Measurements from ENCODE around the gene PDE4D.

The PDE4D gene

GRCh38 chr5:59254055-59254687 is 639.4 kb downstream of the PDE4D start:
- Mint-ChIP-seq H3K9me3 (no peaks in the 10 kb centered on the region), H3K36me3 (no peaks in the 10 kb centered on the region), H3K4me3 (no peak overlapping the region), H3K27me3 (peaks cover 4% of the 10 kb centered on the region), H3K4me1 (no peaks in the 10 kb centered on the region), H3K27ac (no peak overlapping the region)
- DNase-seq, result no peak
- CTCF ChIA-PET, result no interaction called here

- Mint-ChIP-seq H3K27me3 (peaks cover 4% of the 10 kb centered on the region), H3K4me3 (no peak overlapping the region), H3K9me3 (no peaks in the 10 kb centered on the region), H3K36me3 (no peaks in the 10 kb centered on the region), H3K27ac (no peak overlapping the region), H3K4me1 (no peaks in the 10 kb centered on the region)
- DNase-seq, result no peak
- CTCF ChIA-PET, result no interaction called here
These were observed 639.9 kb downstream of the PDE4D start for GRCh38 chr5:59253625-59254024.

- no peaks in the 10 kb centered on the region for H3K36me3 Mint-ChIP-seq
- H3K9me3 Mint-ChIP-seq, result no peaks in the 10 kb centered on the region
- no peak for DNase-seq
- no peak overlapping the region for H3K27ac Mint-ChIP-seq
- peaks cover 4% of the 10 kb centered on the region for H3K27me3 Mint-ChIP-seq
- no peak overlapping the region for H3K4me3 Mint-ChIP-seq
- no peaks in the 10 kb centered on the region for H3K4me1 Mint-ChIP-seq
- CTCF ChIA-PET, result no interaction called here
These were observed 641.9 kb downstream of the PDE4D start for GRCh38 chr5:59251627-59252026.

- no peak for DNase-seq
- no peaks in the 10 kb centered on the region for H3K4me1 Mint-ChIP-seq
- peaks cover 4% of the 10 kb centered on the region for H3K27me3 Mint-ChIP-seq
- CTCF ChIA-PET, result no interaction called here
- no peaks in the 10 kb centered on the region for H3K36me3 Mint-ChIP-seq
- no peak overlapping the region for H3K27ac Mint-ChIP-seq
- H3K9me3 Mint-ChIP-seq, result no peaks in the 10 kb centered on the region
- no peak overlapping the region for H3K4me3 Mint-ChIP-seq
These were observed 643.8 kb downstream of the PDE4D start for GRCh38 chr5:59249726-59250125.

GRCh38 chr5:59249160-59249559 is 644.4 kb downstream of the PDE4D start:
- Mint-ChIP-seq H3K4me1 (no peaks in the 10 kb centered on the region), H3K4me3 (no peak overlapping the region), H3K27ac (no peak overlapping the region), H3K9me3 (no peaks in the 10 kb centered on the region), H3K27me3 (peaks cover 4% of the 10 kb centered on the region), H3K36me3 (no peaks in the 10 kb centered on the region)
- CTCF ChIA-PET, result no interaction called here
- DNase-seq, result no peak

- no peak for DNase-seq
- peaks cover 4% of the 10 kb centered on the region for H3K27me3 Mint-ChIP-seq
- CTCF ChIA-PET, result no interaction called here
- no peak overlapping the region for H3K4me3 Mint-ChIP-seq
- H3K27ac Mint-ChIP-seq, result no peak overlapping the region
- H3K9me3 Mint-ChIP-seq, result no peaks in the 10 kb centered on the region
- H3K4me1 Mint-ChIP-seq, result no peaks in the 10 kb centered on the region
- no peaks in the 10 kb centered on the region for H3K36me3 Mint-ChIP-seq
These were observed 646.6 kb downstream of the PDE4D start for GRCh38 chr5:59246882-59247281.

DNA sequence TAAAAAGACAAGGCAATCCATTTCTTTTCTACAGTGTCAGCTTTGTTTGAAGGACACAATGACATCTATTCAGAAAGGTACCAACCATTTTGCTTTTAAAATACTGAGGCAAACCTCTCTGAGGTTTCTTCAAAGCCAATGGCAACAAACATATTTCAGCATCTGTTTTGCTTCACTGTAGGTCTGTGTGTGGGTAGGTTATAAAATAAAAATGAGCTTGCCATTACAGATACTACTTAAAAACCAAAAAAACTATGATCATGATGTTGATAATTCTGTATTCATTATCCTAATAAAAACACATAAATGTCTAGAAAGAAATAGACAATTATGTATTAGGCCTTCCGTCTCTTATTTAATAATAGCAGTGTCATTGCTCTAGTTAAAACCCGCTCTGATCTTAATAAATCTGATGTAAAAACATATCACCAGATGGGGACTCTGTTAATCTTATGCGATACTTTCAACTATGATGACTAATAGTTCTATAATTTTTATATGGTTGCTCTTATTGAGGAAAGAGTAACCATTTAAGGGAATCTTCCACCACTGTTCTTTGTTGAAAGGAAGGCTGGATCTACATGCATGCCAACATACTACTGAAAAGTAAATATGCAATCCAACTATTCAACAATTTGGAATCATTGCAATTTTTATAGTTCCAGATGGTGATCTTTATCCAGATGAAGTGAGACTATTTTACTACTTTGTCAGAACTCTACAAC is 647.2 kb downstream of the PDE4D start:
- Mint-ChIP-seq H3K9me3 (no peaks in the 10 kb centered on the region), H3K27ac (no peak overlapping the region), H3K27me3 (peaks cover 4% of the 10 kb centered on the region), H3K4me1 (no peaks in the 10 kb centered on the region), H3K4me3 (no peak overlapping the region), H3K36me3 (no peaks in the 10 kb centered on the region)
- CTCF ChIA-PET, result interaction anchor here (0.6 kb wide), 1 partner anchor 360 kb away, joined by 3 read pairs; no protein-coding TSS in a partner anchor
- DNase-seq, result no peak

GRCh38 chr5:59245198-59245597 is 648.3 kb downstream of the PDE4D start:
- CTCF ChIA-PET, result no interaction called here
- Mint-ChIP-seq H3K4me3 (no peak overlapping the region), H3K27me3 (peaks cover 6% of the 10 kb centered on the region), H3K9me3 (no peaks in the 10 kb centered on the region), H3K4me1 (no peaks in the 10 kb centered on the region), H3K27ac (no peak overlapping the region), H3K36me3 (no peaks in the 10 kb centered on the region)
- no peak for DNase-seq

- Mint-ChIP-seq H3K27me3 (peaks cover 13% of the 10 kb centered on the region), H3K4me1 (peaks cover 18% of the 10 kb centered on the region), H3K27ac (no peak overlapping the region), H3K36me3 (no peaks in the 10 kb centered on the region), H3K4me3 (no peak overlapping the region), H3K9me3 (no peaks in the 10 kb centered on the region)
- DNase-seq, result no peak
- CTCF ChIA-PET, result interaction anchor here (1.1 kb wide), 1 partner anchor 18 kb away, joined by 3 read pairs; no protein-coding TSS in a partner anchor
These were observed 652.0 kb downstream of the PDE4D start for GRCh38 chr5:59241552-59241951.

DNA sequence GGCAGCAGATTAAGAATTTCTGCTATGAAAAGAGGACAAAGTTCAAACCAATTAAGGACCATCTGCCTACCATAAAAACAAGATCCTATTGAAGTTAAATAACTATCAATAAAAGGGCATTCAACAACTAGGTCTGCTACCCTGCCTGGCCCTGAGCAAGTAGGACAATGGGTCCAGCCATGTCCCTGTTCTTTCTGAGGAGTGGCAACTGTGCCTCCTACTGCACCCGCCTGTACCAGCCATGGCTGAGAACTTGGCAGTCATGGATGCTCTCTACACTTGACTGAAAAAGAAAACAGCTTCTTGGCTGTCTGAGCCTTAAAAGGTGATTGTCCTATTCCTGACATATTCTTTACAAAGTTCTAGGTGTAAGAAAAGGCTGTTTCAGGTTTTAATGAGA is 652.4 kb downstream of the PDE4D start:
- H3K9me3 Mint-ChIP-seq, result no peaks in the 10 kb centered on the region
- H3K4me3 Mint-ChIP-seq, result no peak overlapping the region
- peaks cover 18% of the 10 kb centered on the region for H3K4me1 Mint-ChIP-seq
- DNase-seq, result no peak
- peaks cover 18% of the 10 kb centered on the region for H3K27me3 Mint-ChIP-seq
- CTCF ChIA-PET, result interaction anchor here (1.1 kb wide), 1 partner anchor 18 kb away, joined by 3 read pairs; no protein-coding TSS in a partner anchor
- H3K36me3 Mint-ChIP-seq, result no peaks in the 10 kb centered on the region
- no peak overlapping the region for H3K27ac Mint-ChIP-seq

- no peak for DNase-seq
- H3K4me1 Mint-ChIP-seq, result peaks cover 18% of the 10 kb centered on the region
- H3K9me3 Mint-ChIP-seq, result no peaks in the 10 kb centered on the region
- peaks cover 23% of the 10 kb centered on the region for H3K27me3 Mint-ChIP-seq
- no peak overlapping the region for H3K4me3 Mint-ChIP-seq
- CTCF ChIA-PET, result interaction anchor here (0.9 kb wide), 1 partner anchor 65 kb away, joined by 5 read pairs; no protein-coding TSS in a partner anchor
- H3K27ac Mint-ChIP-seq, result no peak overlapping the region
- no peaks in the 10 kb centered on the region for H3K36me3 Mint-ChIP-seq
These were observed 655.2 kb downstream of the PDE4D start for GRCh38 chr5:59238126-59238902.

DNA sequence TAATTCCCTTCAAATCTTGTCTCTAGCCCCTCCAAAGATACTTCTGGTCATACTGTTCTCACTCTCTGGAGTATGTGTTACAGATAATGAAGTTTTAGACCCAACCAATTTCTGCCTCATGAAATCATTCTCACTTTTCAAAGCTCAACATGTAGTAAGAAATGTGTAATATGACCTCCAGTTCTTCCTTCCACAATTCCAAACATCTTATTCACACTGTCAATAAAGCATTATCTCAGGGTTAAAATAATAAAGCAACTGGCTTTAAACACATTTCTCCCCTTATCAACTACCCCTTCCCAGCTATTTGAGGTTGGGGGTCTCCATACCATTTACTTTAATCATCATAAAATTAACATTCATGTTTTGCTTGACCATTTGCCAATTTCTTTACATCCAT is 656.5 kb downstream of the PDE4D start:
- CTCF ChIA-PET, result no interaction called here

DNA sequence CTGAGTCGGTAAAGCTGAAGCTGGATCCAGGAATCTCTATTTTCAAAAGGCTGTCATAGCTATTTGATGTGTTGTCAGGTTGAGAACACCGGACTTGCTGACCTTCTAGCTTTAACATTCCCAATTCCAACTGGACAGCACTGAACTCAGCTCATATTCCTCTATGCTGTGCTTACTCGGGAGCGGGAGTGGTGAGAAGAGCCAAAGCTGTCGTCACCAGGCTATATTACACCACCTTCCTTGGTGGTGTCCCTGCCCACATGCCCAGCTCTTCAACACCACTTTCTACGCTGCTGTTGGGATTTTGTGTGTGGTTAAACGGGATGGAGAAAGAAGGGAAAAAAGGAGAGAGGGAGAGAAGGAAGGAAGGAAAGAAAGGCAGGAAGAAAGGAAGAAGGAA is 657.1 kb downstream of the PDE4D start:
- Mint-ChIP-seq H3K4me1 (peaks cover 18% of the 10 kb centered on the region), H3K9me3 (no peaks in the 10 kb centered on the region), H3K4me3 (no peak overlapping the region), H3K27me3 (peaks cover 23% of the 10 kb centered on the region), H3K36me3 (no peaks in the 10 kb centered on the region), H3K27ac (no peak overlapping the region)
- CTCF ChIA-PET, result interaction anchor here (0.7 to 1.3 kb wide), 3 partner anchors 22 to 61 kb away, joined by 3 read pairs; no protein-coding TSS in a partner anchor
- DNase-seq, result no peak

More for the DNA sequence above, 656.5 kb downstream of the PDE4D start:
- Mint-ChIP-seq H3K4me1 (peaks cover 18% of the 10 kb centered on the region), H3K4me3 (no peak overlapping the region), H3K27me3 (peaks cover 23% of the 10 kb centered on the region), H3K27ac (no peak overlapping the region), H3K36me3 (no peaks in the 10 kb centered on the region), H3K9me3 (no peaks in the 10 kb centered on the region)
- DNase-seq, result no peak

- peaks cover 17% of the 10 kb centered on the region for H3K27me3 Mint-ChIP-seq
- H3K9me3 Mint-ChIP-seq, result no peaks in the 10 kb centered on the region
- DNase-seq, result no peak
- no peaks in the 10 kb centered on the region for H3K36me3 Mint-ChIP-seq
- no peak overlapping the region for H3K4me3 Mint-ChIP-seq
- CTCF ChIA-PET, result no interaction called here
- no peak overlapping the region for H3K27ac Mint-ChIP-seq
- H3K4me1 Mint-ChIP-seq, result peaks cover 18% of the 10 kb centered on the region
These were observed 659.3 kb downstream of the PDE4D start for GRCh38 chr5:59234236-59234635.

All from activated naive CD4-positive, alpha-beta T cell treated with anti-CD3 and anti-CD28 coated beads, Interleukin-2, amount 10 ng/mL, durations not matched to agents 7 days and 5 days (primary cell).